ENCODE measurements around the gene RNF213.

- TF ChIP-seq CTCF (IDR thresholded peaks at IDR 0.05 in 2 of 3, conservative IDR thresholded peaks at IDR 0.05 in 1 of 3; ENCODE audit: control insufficient read depth in 2 of 3, extremely low read depth in 1 of 3, insufficient read depth in 1 of 3, low read depth in 3 of 3, low read length in 3 of 3) (no peak), SUZ12 (IDR thresholded peaks at IDR 0.05; ENCODE audit: unreplicated experiment) (no peak), RELA (IDR thresholded peaks at IDR 0.05; ENCODE audit: borderline replicate concordance, partially characterized antibody) (no peak), ETV6 (conservative IDR thresholded peaks at IDR 0.05 in 1 of 2, IDR thresholded peaks at IDR 0.05 in 1 of 2; ENCODE audit: borderline replicate concordance in 1 of 2, low read depth in 1 of 2) (no peak), POLR2AphosphoS5 (IDR thresholded peaks at IDR 0.05; ENCODE audit: low read length) (no peak), ZNF24 (IDR thresholded peaks at IDR 0.05) (no peak), EP300 (IDR thresholded peaks at IDR 0.05; ENCODE audit: borderline replicate concordance in 1 of 2, control insufficient read depth in 1 of 2, low read depth in 2 of 2, low read length in 2 of 2) (no peak), TAF1 (IDR thresholded peaks at IDR 0.05; ENCODE audit: borderline replicate concordance, low read depth, low read length) (no peak), EZH2 (IDR thresholded peaks at IDR 0.05; ENCODE audit: borderline replicate concordance, control insufficient read depth, low read depth, low read length) (no peak), ELK1 (IDR thresholded peaks at IDR 0.05; ENCODE audit: low read depth, low read length) (no peak), SREBF2 (IDR thresholded peaks at IDR 0.05; ENCODE audit: low read length) (no peak), PRDM15 (CRISPR knock-in tag; IDR thresholded peaks at IDR 0.05) (no peak), USF1 (IDR thresholded peaks at IDR 0.05; ENCODE audit: borderline replicate concordance, extremely low read length, insufficient read depth, low read depth, low read length) (no peak)
Measured at GRCh38 chr17:80396157-80397033, 135.7 kb downstream of the RNF213 start.

All from GM12878 (cell line).